Liver (tissue), 3 donors: ENCODE measurements around the gene CHL1.

Experiments used
- ATF3 ChIP-seq: IDR thresholded peaks from 2 replicates; pipeline ENCODE4 v1.6.1; 2016; ENCODE audit warnings: antibody characterized with exemption
- CTCF ChIP-seq: fragments of 150-350 bp; IDR thresholded peaks from 2 replicates; pipeline ENCODE4 v1.5.1; 2017; ENCODE audit warnings: improper control_type of control experiment, low read depth, low read length; ENCODE audit not compliant: missing input control
- EGR1 ChIP-seq, 2 donors: IDR thresholded peaks; 2 replicates each; pipeline ENCODE4 v1.6.1; 2016 to 2018; ENCODE audit warnings: antibody characterized with exemption in 2 of 2, low read depth in 2 of 2
- GABPA ChIP-seq, 2 donors: IDR thresholded peaks in 1 of 2; conservative IDR thresholded peaks in 1 of 2; 2 replicates each; pipeline ENCODE4 v1.6.1; 2016; ENCODE audit warnings: antibody characterized with exemption in 2 of 2, mild to moderate bottlenecking in 1 of 2, moderate library complexity in 1 of 2
- HNF4G ChIP-seq: IDR thresholded peaks from 2 replicates; pipeline ENCODE4 v1.6.1; 2016; ENCODE audit warnings: antibody characterized with exemption
- NR2F2 ChIP-seq: IDR thresholded peaks from 2 replicates; pipeline ENCODE4 v1.6.1; 2016; ENCODE audit warnings: antibody characterized with exemption
- RAD21 ChIP-seq, 2 donors: IDR thresholded peaks; 2 replicates each; pipeline ENCODE4 v1.6.1; 2016; ENCODE audit warnings: antibody characterized with exemption in 2 of 2, mild to moderate bottlenecking in 2 of 2
- REST ChIP-seq: IDR thresholded peaks from 2 replicates; pipeline ENCODE4 v1.6.1; 2016; ENCODE audit warnings: antibody characterized with exemption, mild to moderate bottlenecking
- RXRA ChIP-seq, 2 donors: IDR thresholded peaks; 2 replicates each; pipeline ENCODE4 v1.6.1; 2017 to 2018; ENCODE audit warnings: antibody characterized with exemption in 2 of 2, mild to moderate bottlenecking in 1 of 2
- SP1 ChIP-seq: IDR thresholded peaks from 2 replicates; pipeline ENCODE4 v1.6.1; 2018; ENCODE audit warnings: antibody characterized with exemption, mild to moderate bottlenecking
- TAF1 ChIP-seq: conservative IDR thresholded peaks from 2 replicates; pipeline ENCODE4 v1.6.1; 2016; ENCODE audit warnings: antibody characterized with exemption, mild to moderate bottlenecking
- YY1 ChIP-seq: IDR thresholded peaks from 2 replicates; pipeline ENCODE4 v1.6.1; 2016; ENCODE audit warnings: antibody characterized with exemption, mild to moderate bottlenecking
- TF ChIP-seq, protein P1 (sequence below): IDR thresholded peaks from 2 replicates; pipeline ENCODE4 v1.6.1; 2016; ENCODE audit warnings: antibody characterized with exemption
- donor health status: healthy.
- donor health status: healthy.

GRCh38 chr3:217099-217813 is 20.7 kb downstream of the CHL1 start:
- no peak for TF ChIP-seq CTCF
- TF ChIP-seq TAF1, result no peak
- no peak for TF ChIP-seq REST
- TF ChIP-seq GABPA (IDR thresholded peaks at IDR 0.05 in 1 of 2, conservative IDR thresholded peaks at IDR 0.05 in 1 of 2), result no peak
- TF ChIP-seq HNF4G, result no peak
- TF ChIP-seq, protein P1, sequence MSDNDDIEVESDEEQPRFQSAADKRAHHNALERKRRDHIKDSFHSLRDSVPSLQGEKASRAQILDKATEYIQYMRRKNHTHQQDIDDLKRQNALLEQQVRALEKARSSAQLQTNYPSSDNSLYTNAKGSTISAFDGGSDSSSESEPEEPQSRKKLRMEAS, result no peak
- TF ChIP-seq SP1, result no peak
- TF ChIP-seq ATF3, result no peak
- TF ChIP-seq RXRA (IDR thresholded peaks at IDR 0.05), result no peak
- TF ChIP-seq YY1, result no peak
- TF ChIP-seq EGR1 (IDR thresholded peaks at IDR 0.05; ENCODE audit: low read depth in 2 of 2), result no peak
- TF ChIP-seq NR2F2, result no peak
- no peak for TF ChIP-seq RAD21 (IDR thresholded peaks at IDR 0.05)
